HG03025 (cell line): ENCODE results near the gene ZBTB39.
"Not testable (repeated sequence)": the region's sequence is repeated elsewhere in the genome, so short reads cannot be mapped to it uniquely, and the experiment has no call there.

Experiments used
- ATAC-seq: cut with Tn5 transposase; IDR thresholded peaks from one replicate; pipeline ENCODE4 v1.9.1; 2021; ENCODE audit warnings: mild to moderate bottlenecking, moderate library complexity; ENCODE audit not compliant: unreplicated experiment, low FRiP score

ZBTB39 gene

GRCh38 chr12:57003395-57003794 lies 3.0 kb downstream of the ZBTB39 start:
- ATAC-seq = no peak

GRCh38 chr12:57001448-57001906 lies 4.9 kb downstream of the ZBTB39 start:
- no peak for ATAC-seq

- ATAC-seq = no peak
Observed at GRCh38 chr12:57000393-57000792, 6.0 kb downstream of the ZBTB39 start.

- no peak for ATAC-seq
Observed at GRCh38 chr12:56999456-56999855, 6.9 kb downstream of the ZBTB39 start.

GRCh38 chr12:56998981-56999380 lies 7.4 kb downstream of the ZBTB39 start:
- peak; percentile 53 for ATAC-seq

GRCh38 chr12:56998316-56998715 lies 8.0 kb downstream of the ZBTB39 start:
- no peak for ATAC-seq

GRCh38 chr12:56996793-56997545 lies 9.4 kb downstream of the ZBTB39 start:
- no peak for ATAC-seq

GRCh38 chr12:56995930-56996496 lies 10.3 kb downstream of the ZBTB39 start:
- ATAC-seq = no peak

GRCh38 chr12:56995201-56995929 lies 11.0 kb downstream of the ZBTB39 start:
- no peak for ATAC-seq

GRCh38 chr12:56994231-56994746 lies 12.1 kb downstream of the ZBTB39 start:
- no peak for ATAC-seq

GRCh38 chr12:56993346-56993745 lies 13.0 kb downstream of the ZBTB39 start:
- no peak for ATAC-seq

GRCh38 chr12:56991319-56992246 lies 14.8 kb downstream of the ZBTB39 start:
- ATAC-seq = no peak

- ATAC-seq = no peak
Observed at GRCh38 chr12:56990648-56991318, 15.6 kb downstream of the ZBTB39 start.

GRCh38 chr12:56989861-56990610 lies 16.3 kb downstream of the ZBTB39 start:
- no peak for ATAC-seq

- no peak for ATAC-seq
Observed at GRCh38 chr12:56988207-56988739, 18.1 kb downstream of the ZBTB39 start.

GRCh38 chr12:56987551-56988053 lies 18.7 kb downstream of the ZBTB39 start:
- no peak for ATAC-seq

- no peak for ATAC-seq
Observed at GRCh38 chr12:56987011-56987410, 19.3 kb downstream of the ZBTB39 start.

- not testable (repeated sequence) for ATAC-seq
Observed at GRCh38 chr12:56985714-56986113, 20.6 kb downstream of the ZBTB39 start.
